GM12878 (cell line): ENCODE data around the gene TRDMT1. TPM values are rescaled to one million over a fixed set of nuclear protein-coding genes. Genes with fewer than 3 reads are reported as not detected.

Source experiments
- ATAC-seq: fragments of 200-7000 bp; cut with Tn5 transposase; 3 replicates; pipeline ENCODE4 v1.9.1; 2020; ENCODE audit warnings: mild to moderate bottlenecking, moderate library complexity
- BruUV-seq: library from RNA; stranded (reverse); fragments of 400-500 nt; replicated peaks from 2 replicates; lab custom pipeline; 2021; lab: Mats Ljungman, UMichigan
- CTCF ChIA-PET: fragments of 300-600 bp; sonication (Branson Sonifier 250); formaldehyde crosslinking; extraction: SDS; loops from one replicate; lab custom pipeline; 2021; ENCODE audit warnings: inconsistent platforms; lab: Yijun Ruan, JAX
- POLR2A ChIA-PET: fragments of 350-600 bp; formaldehyde crosslinking; extraction: SDS; loops from one replicate; lab custom pipeline; 2021; ENCODE audit warnings: inconsistent platforms; lab: Charles Lee
- RAD21 ChIA-PET: fragments of 300-600 bp; sonication (Branson Sonifier 250); formaldehyde crosslinking; loops from one replicate; lab custom pipeline; 2023; ENCODE audit warnings: antibody characterized with exemption; ENCODE audit not compliant: unreplicated experiment; lab: Charles Lee
- SMC1A ChIA-PET: fragments of 300-600 bp; sonication (Branson Sonifier 250); formaldehyde crosslinking; loops from one replicate; lab custom pipeline; 2023; ENCODE audit not compliant: unreplicated experiment, uncharacterized antibody; lab: Charles Lee
- DNase-seq: peaks from one replicate; pipeline ENCODE4 v3.0.0-alpha.2; 2011; ENCODE audit warnings: low read depth, low spot score
- FAIRE-seq: peaks from 3 replicates; lab custom pipeline; 2011; peaks lifted over from hg19 to GRCh38; lab: Jason Lieb, UNC
- H2AFZ ChIP-seq: 2 replicates; pipeline ENCODE4 v1.6.0; 2011; ENCODE audit warnings: low read depth, low read length, control low read depth; ENCODE audit not compliant: control insufficient read depth
- H3K27ac ChIP-seq: 2 replicates; pipeline ENCODE4 v1.5.1; 2011; ENCODE audit warnings: control low read depth; ENCODE audit not compliant: control insufficient read depth, insufficient read depth
- H3K27me3 ChIP-seq, 2 experiments: replicated peaks in 1 of 2; 2 replicates each; pipeline versions ENCODE4 v1.6.0 to v1.6.1; 2011; ENCODE audit warnings: low read length in 1 of 2; ENCODE audit not compliant: control insufficient read depth in 2 of 2, insufficient read depth in 2 of 2
- H3K36me3 ChIP-seq, 2 experiments: 2 replicates each; pipeline ENCODE4 v1.5.1; 2011; ENCODE audit warnings: low read length in 1 of 2; ENCODE audit not compliant: control insufficient read depth in 2 of 2, insufficient read depth in 2 of 2
- H3K4me1 ChIP-seq: 2 replicates; pipeline ENCODE4 v1.6.1; 2011; ENCODE audit warnings: mild to moderate bottlenecking, low read length, moderate library complexity, mixed read lengths; ENCODE audit not compliant: control insufficient read depth, insufficient read depth
- H3K4me2 ChIP-seq: 2 replicates; pipeline ENCODE4 v1.6.0; 2011; ENCODE audit warnings: control low read depth; ENCODE audit not compliant: control insufficient read depth, insufficient read depth
- H3K4me3 ChIP-seq: fragments of 200-600 bp; sonication (generic); 2 replicates; pipeline ENCODE4 v1.5.1; 2016
- H3K79me2 ChIP-seq: 2 replicates; pipeline ENCODE4 v1.6.0; 2011; ENCODE audit warnings: low read length; ENCODE audit not compliant: control insufficient read depth, insufficient read depth
- H3K9ac ChIP-seq: 2 replicates; pipeline ENCODE4 v1.8.0; 2011; ENCODE audit warnings: low read length, control low read depth, mixed read lengths; ENCODE audit not compliant: control insufficient read depth, insufficient read depth
- H3K9me3 ChIP-seq: replicated peaks from 3 replicates; pipeline ENCODE4 v1.5.1; 2011; ENCODE audit warnings: mild to moderate bottlenecking, low read length; ENCODE audit not compliant: control insufficient read depth, insufficient read depth
- H4K20me1 ChIP-seq: 2 replicates; pipeline ENCODE4 v1.6.0; 2011; ENCODE audit not compliant: control insufficient read depth, insufficient read depth
- CEBPZ ChIP-seq: fragments of 150-350 bp; IDR thresholded peaks from 2 replicates; pipeline ENCODE4 v1.6.1; 2016; ENCODE audit warnings: low read depth, low read length
- FOXM1 ChIP-seq: IDR thresholded peaks from 2 replicates; pipeline ENCODE4 v1.6.1; 2012; ENCODE audit warnings: low read depth, mild to moderate bottlenecking, inconsistent platforms, low read length, moderate library complexity
- JUNB ChIP-seq: IDR thresholded peaks from 2 replicates; pipeline ENCODE4 v1.6.1; 2016; ENCODE audit warnings: antibody characterized with exemption, mild to moderate bottlenecking
- NRF1 ChIP-seq: conservative IDR thresholded peaks from 2 replicates; pipeline ENCODE4 v1.6.1; 2011; ENCODE audit warnings: mild to moderate bottlenecking, low read depth, low read length, improper control_type of control experiment
- YBX1 ChIP-seq: fragments of 450-650 bp; IDR thresholded peaks from 2 replicates; pipeline ENCODE4 v1.6.1; 2016; ENCODE audit warnings: antibody characterized with exemption
- WGBS: methylation state at CpG from one replicate; pipeline ENCODE4 v1.1.6; 2016; ENCODE audit warnings: low lambda C conversion rate; ENCODE audit not compliant: insufficient replicate concordance, insufficient coverage; ENCODE audit errors: missing lambda C conversion rate; 5-methylcytosine and 5-hydroxymethylcytosine counted together
- in situ Hi-C: fragments of 300-500 bp; cut with MboI; formaldehyde crosslinking; loops from 9 replicates; pipeline ENCODE4 v1.14.3; 2018; ENCODE audit warnings: mixed read lengths
- intact Hi-C: fragments of 100-400 bp; cut with micrococcal nuclease; formaldehyde crosslinking; loops from one replicate; pipeline ENCODE4 v1.14.2; 2022; ENCODE audit not compliant: unreplicated experiment
- polyA plus RNA-seq, 11 experiments: library from polyadenylated mRNA; depleted of rRNA in 4 of 11; unstranded in 6 of 11; stranded (reverse) in 5 of 11; fragments of >200 nt; fragmentation: Nextera tagmentation in 4 of 11; fragmentation: Illumina TruSeq in 1 of 11; extraction: Ambion mirVana in 4 of 11; extraction: Trizol in 1 of 11; gene quantifications; 1 replicate in 1 of 11; 2 replicates in 10 of 11; pipeline versions ENCODE4 v1.2.1 to v1.2.3, GENCODE V29; 2011 to 2016; ENCODE audit warnings: inconsistent platforms in 2 of 11, missing spikeins in 2 of 11, low read depth in 1 of 11
- total RNA-seq, 4 experiments: library from RNA; depleted of rRNA in 3 of 4; stranded (reverse); fragments of >200 nt in 3 of 4; fragmentation: Illumina TruSeq in 1 of 4; extraction: Trizol in 1 of 4; gene quantifications; 2 replicates each; pipeline versions ENCODE4 v1.2.1 to v1.2.3, GENCODE V29; 2013 to 2021
- TF ChIP-seq, protein P1 (sequence below): fragments of 450-650 bp; IDR thresholded peaks from 2 replicates; pipeline ENCODE4 v1.6.1; 2016; ENCODE audit warnings: mild to moderate bottlenecking
- TF ChIP-seq, protein P2 (sequence below): fragments of 450-650 bp; IDR thresholded peaks from 2 replicates; pipeline ENCODE4 v1.6.1; 2017; ENCODE audit warnings: antibody characterized with exemption, mild to moderate bottlenecking, moderate library complexity

The TRDMT1 gene
- total and polyA plus RNA-seq, 10 of the 15 experiments (the other 5 are each of a cell fraction or from before 2014, with no cell fraction given): 2.3 to 9.7 (median 4.6) TPM

GRCh38 chr10:17188644-17189172, 12.8 kb downstream of the TRDMT1 start:
- no peak for FAIRE-seq
- RAD21 ChIA-PET: no interaction called here

More at GRCh38 chr10:17188644-17189172, 12.8 kb downstream of the TRDMT1 start:
- no peak overlapping the region for H3K4me2 ChIP-seq
- BruUV-seq: no TSS peak
- WGBS: 73% methylated on average over 3 of the region's 3 CpGs
- POLR2A ChIA-PET: no interaction called here
- TF ChIP-seq CEBPZ (no peak), FOXM1 (no peak), JUNB (no peak), NRF1 (no peak), YBX1 (no peak)
- TF ChIP-seq, protein P1, sequence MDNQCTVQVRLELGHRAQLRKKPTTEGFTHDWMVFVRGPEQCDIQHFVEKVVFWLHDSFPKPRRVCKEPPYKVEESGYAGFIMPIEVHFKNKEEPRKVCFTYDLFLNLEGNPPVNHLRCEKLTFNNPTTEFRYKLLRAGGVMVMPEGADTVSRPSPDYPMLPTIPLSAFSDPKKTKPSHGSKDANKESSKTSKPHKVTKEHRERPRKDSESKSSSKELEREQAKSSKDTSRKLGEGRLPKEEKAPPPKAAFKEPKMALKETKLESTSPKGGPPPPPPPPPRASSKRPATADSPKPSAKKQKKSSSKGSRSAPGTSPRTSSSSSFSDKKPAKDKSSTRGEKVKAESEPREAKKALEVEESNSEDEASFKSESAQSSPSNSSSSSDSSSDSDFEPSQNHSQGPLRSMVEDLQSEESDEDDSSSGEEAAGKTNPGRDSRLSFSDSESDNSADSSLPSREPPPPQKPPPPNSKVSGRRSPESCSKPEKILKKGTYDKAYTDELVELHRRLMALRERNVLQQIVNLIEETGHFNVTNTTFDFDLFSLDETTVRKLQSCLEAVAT: no peak
- TF ChIP-seq, protein P2, sequence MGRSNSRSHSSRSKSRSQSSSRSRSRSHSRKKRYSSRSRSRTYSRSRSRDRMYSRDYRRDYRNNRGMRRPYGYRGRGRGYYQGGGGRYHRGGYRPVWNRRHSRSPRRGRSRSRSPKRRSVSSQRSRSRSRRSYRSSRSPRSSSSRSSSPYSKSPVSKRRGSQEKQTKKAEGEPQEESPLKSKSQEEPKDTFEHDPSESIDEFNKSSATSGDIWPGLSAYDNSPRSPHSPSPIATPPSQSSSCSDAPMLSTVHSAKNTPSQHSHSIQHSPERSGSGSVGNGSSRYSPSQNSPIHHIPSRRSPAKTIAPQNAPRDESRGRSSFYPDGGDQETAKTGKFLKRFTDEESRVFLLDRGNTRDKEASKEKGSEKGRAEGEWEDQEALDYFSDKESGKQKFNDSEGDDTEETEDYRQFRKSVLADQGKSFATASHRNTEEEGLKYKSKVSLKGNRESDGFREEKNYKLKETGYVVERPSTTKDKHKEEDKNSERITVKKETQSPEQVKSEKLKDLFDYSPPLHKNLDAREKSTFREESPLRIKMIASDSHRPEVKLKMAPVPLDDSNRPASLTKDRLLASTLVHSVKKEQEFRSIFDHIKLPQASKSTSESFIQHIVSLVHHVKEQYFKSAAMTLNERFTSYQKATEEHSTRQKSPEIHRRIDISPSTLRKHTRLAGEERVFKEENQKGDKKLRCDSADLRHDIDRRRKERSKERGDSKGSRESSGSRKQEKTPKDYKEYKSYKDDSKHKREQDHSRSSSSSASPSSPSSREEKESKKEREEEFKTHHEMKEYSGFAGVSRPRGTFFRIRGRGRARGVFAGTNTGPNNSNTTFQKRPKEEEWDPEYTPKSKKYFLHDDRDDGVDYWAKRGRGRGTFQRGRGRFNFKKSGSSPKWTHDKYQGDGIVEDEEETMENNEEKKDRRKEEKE: no peak
- H3K9me3 ChIP-seq: no peaks in the 10 kb centered on the region
- in situ Hi-C loops: no loop called here
- DNase-seq: no peak
- no peaks in the 10 kb centered on the region for H4K20me1 ChIP-seq
- H3K4me3 ChIP-seq: no peak overlapping the region
- H3K27ac ChIP-seq: no peak overlapping the region
- intact Hi-C loops: no loop called here
- CTCF ChIA-PET: interaction anchor here (1.7 kb wide), 1 partner anchor 12 kb away, joined by 9 read pairs; the partner anchor contains the start of gene TRDMT1
- H3K4me1 ChIP-seq: no peaks in the 10 kb centered on the region
- SMC1A ChIA-PET: interaction anchor here (1.3 kb wide), 1 partner anchor 12 kb away, joined by 6 read pairs; no protein-coding TSS in a partner anchor
- H3K36me3 ChIP-seq: no peaks in the 10 kb centered on the region
- H3K27me3 ChIP-seq: no peaks in the 10 kb centered on the region
- no peak overlapping the region for H2AFZ ChIP-seq
- no peak overlapping the region for H3K9ac ChIP-seq
- no peaks in the 10 kb centered on the region for H3K79me2 ChIP-seq
- ATAC-seq: no peak
